Endothelial cell of umbilical vein (primary cell): Measurements from ENCODE around the gene PFN2. TPM values are rescaled to one million over a fixed set of nuclear protein-coding genes. Genes with fewer than 3 reads are reported as not detected.

Experiments
- BruUV-seq: library from RNA; stranded (reverse); fragments of 400-500 nt; replicated peaks from 2 replicates; lab custom pipeline; 2021; lab: Mats Ljungman, UMichigan
- CTCF ChIA-PET: fragments of 300-600, 350-600 bp; sonication (Branson Sonifier 250); formaldehyde crosslinking; loops from one replicate; lab custom pipeline; 2021; ENCODE audit warnings: antibody characterized with exemption, inconsistent platforms; lab: Charles Lee
- POLR2A ChIA-PET: fragments of 300-600, 350-600 bp; sonication (Branson Sonifier 250); formaldehyde crosslinking; loops from one replicate; lab custom pipeline; 2021; ENCODE audit warnings: antibody characterized with exemption, inconsistent platforms; lab: Charles Lee
- DNase-seq: peaks from one replicate; pipeline ENCODE4 v3.0.0-alpha.2; 2011; ENCODE audit warnings: low read depth, low spot score
- FAIRE-seq: peaks from 2 replicates; lab custom pipeline; 2011; peaks lifted over from hg19 to GRCh38; lab: Jason Lieb, UNC
- H2AFZ ChIP-seq: 2 replicates; pipeline ENCODE4 v1.6.0; 2012; ENCODE audit warnings: low read depth, low read length, control low read depth, inconsistent platforms
- H3K27ac ChIP-seq: 2 replicates; pipeline ENCODE4 v1.5.1; 2011; ENCODE audit warnings: low read depth, mild to moderate bottlenecking, control low read depth, low read length, moderate library complexity; ENCODE audit not compliant: insufficient read depth
- H3K27me3 ChIP-seq, 2 experiments: 2 replicates each; pipeline versions ENCODE4 v1.6.0 to v1.6.1; 2011; ENCODE audit warnings: low read length in 2 of 2, mixed read lengths in 1 of 2; ENCODE audit not compliant: control insufficient read depth in 2 of 2, insufficient read depth in 2 of 2
- H3K36me3 ChIP-seq, 2 experiments: 2 replicates in 1 of 2; 3 replicates in 1 of 2; pipeline ENCODE4 v1.5.1; 2011; ENCODE audit warnings: low read length in 2 of 2, mild to moderate bottlenecking in 1 of 2, moderate library complexity in 1 of 2; ENCODE audit not compliant: control insufficient read depth in 2 of 2, insufficient read depth in 2 of 2; ENCODE audit errors: extremely low read depth in 1 of 2
- H3K4me1 ChIP-seq: 3 replicates; pipeline ENCODE4 v1.5.1; 2011; ENCODE audit warnings: mild to moderate bottlenecking, low read length; ENCODE audit not compliant: control insufficient read depth, insufficient read depth; ENCODE audit errors: extremely low read depth
- H3K4me2 ChIP-seq: 2 replicates; pipeline ENCODE4 v1.6.1; 2011; ENCODE audit warnings: low read length, control low read depth, mixed read lengths; ENCODE audit not compliant: insufficient read depth
- H3K4me3 ChIP-seq, 3 experiments: fragments of 200-600 bp in 1 of 3; sonication (generic), shearing (Covaris generic) in 1 of 3; replicated peaks in 1 of 3; 2 replicates each; pipeline ENCODE4 v1.5.1; 2011 to 2016; ENCODE audit warnings: control low read depth in 3 of 3, low read length in 3 of 3, mild to moderate bottlenecking in 2 of 3, inconsistent platforms in 1 of 3, low read depth in 1 of 3, moderate library complexity in 1 of 3; ENCODE audit not compliant: insufficient read depth in 1 of 3
- H3K79me2 ChIP-seq: 2 replicates; pipeline ENCODE4 v1.6.0; 2012; ENCODE audit warnings: low read length, inconsistent platforms; ENCODE audit not compliant: control insufficient read depth, insufficient read depth
- H3K9ac ChIP-seq: replicated peaks from 2 replicates; pipeline ENCODE3; 2011; ENCODE audit warnings: low read length, control low read depth; ENCODE audit not compliant: insufficient read depth; ENCODE audit errors: extremely low read depth
- H3K9me1 ChIP-seq: replicated peaks from 3 replicates; pipeline ENCODE4 v1.6.0; 2011; ENCODE audit warnings: mild to moderate bottlenecking, low read length; ENCODE audit not compliant: control insufficient read depth, insufficient read depth; ENCODE audit errors: extremely low read depth
- H3K9me3 ChIP-seq: replicated peaks from 2 replicates; pipeline ENCODE4 v1.5.1; 2012; ENCODE audit warnings: low read length, inconsistent platforms; ENCODE audit not compliant: control insufficient read depth, insufficient read depth
- H4K20me1 ChIP-seq: replicated peaks from 2 replicates; pipeline ENCODE3; 2011; ENCODE audit warnings: mild to moderate bottlenecking, low read length; ENCODE audit not compliant: control insufficient read depth, insufficient read depth; ENCODE audit errors: extremely low read depth
- EZH2 ChIP-seq: IDR thresholded peaks from 2 replicates; pipeline ENCODE4 v1.6.1; 2012; ENCODE audit warnings: borderline replicate concordance, low read depth, mild to moderate bottlenecking, moderate library complexity, low read length, inconsistent platforms; ENCODE audit not compliant: severe bottlenecking
- FOS ChIP-seq: IDR thresholded peaks from 2 replicates; pipeline ENCODE4 v1.6.1; 2011; ENCODE audit warnings: mild to moderate bottlenecking, low read length, moderate library complexity, borderline replicate concordance; ENCODE audit not compliant: insufficient read depth
- GATA2 ChIP-seq: IDR thresholded peaks from 2 replicates; pipeline ENCODE4 v1.7.0; 2011; ENCODE audit warnings: low read depth, mild to moderate bottlenecking, moderate library complexity, mixed read lengths, low read length; ENCODE audit not compliant: insufficient read length, insufficient read depth
- JUN ChIP-seq: IDR thresholded peaks from 2 replicates; pipeline ENCODE4 v1.6.1; 2011; ENCODE audit warnings: borderline replicate concordance, low read depth; ENCODE audit not compliant: insufficient read length, insufficient read depth
- MYC ChIP-seq: IDR thresholded peaks from one replicate; pipeline ENCODE4 v1.6.1; 2011; ENCODE audit warnings: mild to moderate bottlenecking, low read depth, low read length
- POLR2A ChIP-seq: IDR thresholded peaks from 2 replicates; pipeline ENCODE4 v1.6.1; 2012; ENCODE audit warnings: low read depth, mild to moderate bottlenecking, control low read depth, low read length
- POLR2AphosphoS5 ChIP-seq: IDR thresholded peaks from 2 replicates; pipeline ENCODE4 v1.6.1; 2012; ENCODE audit warnings: low read depth, mild to moderate bottlenecking, control low read depth, low read length, moderate library complexity; ENCODE audit not compliant: insufficient read depth
- dilution Hi-C: fragments of 300-500 bp; cut with MboI; formaldehyde crosslinking; loops from one replicate; pipeline ENCODE4 v1.15.0; 2019; ENCODE audit warnings: low sequenced_read_pairs; ENCODE audit not compliant: extremely low pct_ligation_motif_present
- intact Hi-C: fragments of 100-400 bp; cut with micrococcal nuclease; formaldehyde crosslinking; loops from one replicate; pipeline ENCODE4 v1.10.0; 2022
- polyA plus RNA-seq, 4 experiments: library from polyadenylated mRNA; depleted of rRNA in 3 of 4; stranded (reverse) in 3 of 4; unstranded in 1 of 4; fragments of >200 nt; gene quantifications; 2 replicates each; pipeline versions ENCODE4 v1.2.1 to v1.2.3, GENCODE V29; 2011 to 2012; ENCODE audit warnings: missing spikeins in 1 of 4
- total RNA-seq: library from RNA; stranded (reverse); gene quantifications from 2 replicates; pipeline ENCODE4 v1.2.3, GENCODE V29; 2021
- TF ChIP-seq, protein P1 (sequence below): IDR thresholded peaks from 2 replicates; pipeline ENCODE4 v1.6.1; 2011; ENCODE audit not compliant: insufficient read depth, insufficient read length
- TF ChIP-seq, protein P2 (sequence below), 2 donors: IDR thresholded peaks; 1 replicate in 1 of 2; 2 replicates in 1 of 2; pipeline ENCODE4 v1.5.1; 2011; ENCODE audit warnings: low read length in 2 of 2, mild to moderate bottlenecking in 2 of 2, moderate library complexity in 2 of 2, control low read depth in 1 of 2, inconsistent platforms in 1 of 2, low read depth in 1 of 2; ENCODE audit not compliant: insufficient read depth in 1 of 2; ENCODE audit errors: extremely low read depth in 1 of 2

Gene PFN2
- total and polyA plus RNA-seq, 2 donors (not counting 3 experiments of a cell fraction or from before 2014, with no cell fraction given): 97.1 to 165 TPM

DNA sequence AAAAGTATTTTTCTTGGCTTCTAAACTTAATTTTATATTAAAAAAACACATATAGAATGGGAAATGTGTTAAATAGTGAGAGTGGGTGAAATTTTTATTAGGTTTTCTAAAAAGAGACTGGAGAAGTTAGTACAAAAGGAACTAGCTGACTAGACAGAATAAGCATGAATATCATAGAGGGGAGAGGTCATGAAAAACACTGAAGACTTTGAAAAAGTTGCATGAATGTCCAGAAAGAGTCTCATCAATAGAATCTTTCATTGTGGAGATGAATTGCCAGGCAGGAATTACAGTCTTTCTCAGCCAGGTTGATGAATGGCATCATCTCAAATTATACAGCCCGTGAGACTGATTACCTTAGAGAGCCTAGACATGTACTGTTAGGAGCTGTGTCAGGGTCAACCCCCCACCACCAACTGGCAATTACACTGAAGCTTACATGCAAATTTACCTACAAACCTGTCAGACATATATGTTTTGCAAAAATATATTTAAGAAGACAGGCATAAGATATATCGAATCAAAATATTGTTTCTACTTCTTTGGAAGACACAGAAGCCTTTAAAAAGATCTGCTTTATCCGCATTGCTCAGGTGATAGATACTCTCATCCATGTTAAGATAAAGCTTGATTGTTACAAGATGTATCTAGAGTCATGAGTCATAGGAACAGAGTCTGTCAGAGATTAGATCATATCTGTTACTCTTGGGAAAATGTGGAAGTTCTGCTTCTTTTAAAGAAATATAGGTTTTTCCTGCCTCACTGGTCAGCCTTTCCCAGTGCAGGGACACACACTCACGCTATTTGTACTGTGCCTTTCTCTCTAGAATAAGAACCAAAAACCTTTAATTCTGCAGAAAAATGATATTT is 34.8 kb upstream of the PFN2 start:
- Histone ChIP-seq H3K9ac (no peak overlapping the region), H3K27me3 (peaks cover 3 to 8% of the 10 kb centered on the region in 2 experiments), H2AFZ (no peak overlapping the region), H3K9me1 (no peaks in the 10 kb centered on the region), H3K9me3 (no peaks in the 10 kb centered on the region), H4K20me1 (no peaks in the 10 kb centered on the region), H3K4me1 (no peaks in the 10 kb centered on the region), H3K4me3 (no peak overlapping the region), H3K4me2 (no peak overlapping the region), H3K36me3 (no peaks in the 10 kb centered on the region), H3K27ac (no peak overlapping the region), H3K79me2 (no peaks in the 10 kb centered on the region)
- dilution Hi-C loops: no loop called here
- DNase-seq: no peak
- FAIRE-seq: no peak
- no TSS peak for BruUV-seq
- POLR2A ChIA-PET: no interaction called here
- no peak for TF ChIP-seq POLR2AphosphoS5
- peak; percentile 34 for TF ChIP-seq GATA2
- CTCF ChIA-PET: no interaction called here
- intact Hi-C loops: no loop called here

DNA sequence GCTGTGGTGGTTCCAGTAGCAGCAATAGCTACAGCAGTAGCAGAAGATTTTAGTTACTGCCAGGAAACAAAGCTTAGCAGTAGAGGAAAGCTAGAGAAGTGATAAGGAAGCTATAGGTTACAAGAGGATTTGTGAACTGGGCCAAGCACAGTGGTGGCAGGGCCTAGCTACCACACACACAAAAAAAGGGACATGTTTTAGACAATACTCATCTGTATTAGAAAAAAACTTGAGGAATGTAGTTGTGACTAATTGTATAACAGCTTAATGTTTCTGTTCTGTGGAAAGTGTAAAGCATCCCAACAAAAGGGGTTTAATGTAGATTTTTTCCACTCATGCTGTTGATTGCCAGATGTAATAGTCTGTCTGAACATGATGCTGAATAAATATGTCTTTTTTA is 29.9 kb upstream of the PFN2 start:
- intact Hi-C loops (no loop called here), dilution Hi-C loops (no loop called here)
- no peak overlapping the region for H3K27ac ChIP-seq
- H3K4me3 ChIP-seq: no peak overlapping the region
- BruUV-seq: no TSS peak
- no peak for DNase-seq
- H3K27me3 ChIP-seq: peaks cover 3 to 21% of the 10 kb centered on the region in 2 experiments
- no peaks in the 10 kb centered on the region for H3K9me3 ChIP-seq
- no peak overlapping the region for H2AFZ ChIP-seq
- H3K79me2 ChIP-seq: no peaks in the 10 kb centered on the region
- ChIA-PET CTCF (no interaction called here), POLR2A (no interaction called here)
- H4K20me1 ChIP-seq: no peaks in the 10 kb centered on the region
- no peaks in the 10 kb centered on the region for H3K9me1 ChIP-seq
- H3K4me2 ChIP-seq: no peak overlapping the region
- no peak overlapping the region for H3K9ac ChIP-seq
- no peak for FAIRE-seq
- TF ChIP-seq, protein P1, sequence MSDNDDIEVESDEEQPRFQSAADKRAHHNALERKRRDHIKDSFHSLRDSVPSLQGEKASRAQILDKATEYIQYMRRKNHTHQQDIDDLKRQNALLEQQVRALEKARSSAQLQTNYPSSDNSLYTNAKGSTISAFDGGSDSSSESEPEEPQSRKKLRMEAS: no peak
- TF ChIP-seq POLR2AphosphoS5: no peak
- TF ChIP-seq GATA2: no peak
- TF ChIP-seq JUN: no peak
- TF ChIP-seq POLR2A: no peak
- TF ChIP-seq MYC: no peak
- no peak for TF ChIP-seq FOS
- TF ChIP-seq, protein P2, sequence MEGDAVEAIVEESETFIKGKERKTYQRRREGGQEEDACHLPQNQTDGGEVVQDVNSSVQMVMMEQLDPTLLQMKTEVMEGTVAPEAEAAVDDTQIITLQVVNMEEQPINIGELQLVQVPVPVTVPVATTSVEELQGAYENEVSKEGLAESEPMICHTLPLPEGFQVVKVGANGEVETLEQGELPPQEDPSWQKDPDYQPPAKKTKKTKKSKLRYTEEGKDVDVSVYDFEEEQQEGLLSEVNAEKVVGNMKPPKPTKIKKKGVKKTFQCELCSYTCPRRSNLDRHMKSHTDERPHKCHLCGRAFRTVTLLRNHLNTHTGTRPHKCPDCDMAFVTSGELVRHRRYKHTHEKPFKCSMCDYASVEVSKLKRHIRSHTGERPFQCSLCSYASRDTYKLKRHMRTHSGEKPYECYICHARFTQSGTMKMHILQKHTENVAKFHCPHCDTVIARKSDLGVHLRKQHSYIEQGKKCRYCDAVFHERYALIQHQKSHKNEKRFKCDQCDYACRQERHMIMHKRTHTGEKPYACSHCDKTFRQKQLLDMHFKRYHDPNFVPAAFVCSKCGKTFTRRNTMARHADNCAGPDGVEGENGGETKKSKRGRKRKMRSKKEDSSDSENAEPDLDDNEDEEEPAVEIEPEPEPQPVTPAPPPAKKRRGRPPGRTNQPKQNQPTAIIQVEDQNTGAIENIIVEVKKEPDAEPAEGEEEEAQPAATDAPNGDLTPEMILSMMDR (IDR thresholded peaks at IDR 0.05; ENCODE audit: extremely low read depth in 1 of 2, insufficient read depth in 1 of 2, low read depth in 1 of 2, low read length in 2 of 2): no peak
- no peak for TF ChIP-seq EZH2
- no peaks in the 10 kb centered on the region for H3K4me1 ChIP-seq
- no peaks in the 10 kb centered on the region for H3K36me3 ChIP-seq
